22Rv1 (cell line): ENCODE measurements around the gene CRELD2.

Experiments used
- ZFX ChIP-seq: fragments of 450-650 bp; IDR thresholded peaks from 2 replicates; pipeline ENCODE4 v1.6.1; 2017; ENCODE audit warnings: antibody characterized with exemption, borderline replicate concordance
- TF ChIP-seq, protein P1 (sequence below): fragments of 450-650 bp; IDR thresholded peaks from 2 replicates; pipeline ENCODE4 v1.5.1; 2017; ENCODE audit warnings: mild to moderate bottlenecking

DNA sequence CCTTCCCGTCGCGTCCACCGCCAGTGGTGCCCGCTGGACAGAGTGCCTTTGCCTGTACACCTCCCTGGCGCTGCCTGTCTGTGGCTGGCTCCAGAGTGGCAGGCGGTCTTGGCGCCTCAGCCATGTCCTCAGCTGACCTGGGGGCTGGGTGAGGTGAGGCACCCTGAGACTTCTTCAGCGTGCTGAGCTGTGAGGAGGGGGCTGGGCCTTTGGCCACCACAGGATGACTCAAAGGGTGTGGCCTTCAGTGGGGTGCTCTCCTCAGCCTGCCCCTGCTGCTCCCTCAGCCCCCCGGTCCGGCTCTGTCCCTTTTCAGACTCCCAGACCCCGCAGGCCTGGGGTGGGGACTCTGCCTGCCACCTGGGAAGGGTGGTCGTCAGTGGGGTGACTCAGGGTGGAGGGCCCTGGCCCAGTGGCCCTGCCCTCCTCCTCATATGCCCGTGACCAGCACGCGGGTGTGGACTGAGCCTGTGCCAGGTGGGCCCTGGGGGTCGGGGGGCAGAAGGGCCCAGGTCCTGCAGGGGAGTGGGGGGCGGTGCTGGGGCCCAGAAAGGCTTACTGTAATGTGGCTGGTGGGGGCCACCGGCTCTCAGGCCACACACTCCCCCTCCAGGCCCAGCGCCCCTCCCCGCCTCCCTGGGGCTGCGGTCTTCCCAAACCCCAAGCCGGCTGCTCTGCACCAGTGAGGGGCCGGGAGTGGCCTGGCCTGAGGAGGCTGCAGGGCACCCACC, 15.9 kb downstream of the CRELD2 start:
- TF ChIP-seq, protein P1, sequence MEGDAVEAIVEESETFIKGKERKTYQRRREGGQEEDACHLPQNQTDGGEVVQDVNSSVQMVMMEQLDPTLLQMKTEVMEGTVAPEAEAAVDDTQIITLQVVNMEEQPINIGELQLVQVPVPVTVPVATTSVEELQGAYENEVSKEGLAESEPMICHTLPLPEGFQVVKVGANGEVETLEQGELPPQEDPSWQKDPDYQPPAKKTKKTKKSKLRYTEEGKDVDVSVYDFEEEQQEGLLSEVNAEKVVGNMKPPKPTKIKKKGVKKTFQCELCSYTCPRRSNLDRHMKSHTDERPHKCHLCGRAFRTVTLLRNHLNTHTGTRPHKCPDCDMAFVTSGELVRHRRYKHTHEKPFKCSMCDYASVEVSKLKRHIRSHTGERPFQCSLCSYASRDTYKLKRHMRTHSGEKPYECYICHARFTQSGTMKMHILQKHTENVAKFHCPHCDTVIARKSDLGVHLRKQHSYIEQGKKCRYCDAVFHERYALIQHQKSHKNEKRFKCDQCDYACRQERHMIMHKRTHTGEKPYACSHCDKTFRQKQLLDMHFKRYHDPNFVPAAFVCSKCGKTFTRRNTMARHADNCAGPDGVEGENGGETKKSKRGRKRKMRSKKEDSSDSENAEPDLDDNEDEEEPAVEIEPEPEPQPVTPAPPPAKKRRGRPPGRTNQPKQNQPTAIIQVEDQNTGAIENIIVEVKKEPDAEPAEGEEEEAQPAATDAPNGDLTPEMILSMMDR, result no peak
- no peak for TF ChIP-seq ZFX
